GM12878 (cell line): ENCODE data around the gene TTC31. TPM values are rescaled to one million over a fixed set of nuclear protein-coding genes. Genes with fewer than 3 reads are reported as not detected.

Source experiments
- EP300 ChIP-seq, 2 experiments: fragments of 150-350 bp in 1 of 2; IDR thresholded peaks; 2 replicates each; pipeline ENCODE4 v1.6.1; 2011 to 2012; ENCODE audit warnings: low read depth in 2 of 2, low read length in 2 of 2, borderline replicate concordance in 1 of 2, improper control_type of control experiment in 1 of 2, inconsistent platforms in 1 of 2; ENCODE audit not compliant: control insufficient read depth in 1 of 2
- FOS ChIP-seq: IDR thresholded peaks from 3 replicates; pipeline ENCODE4 v1.6.1; 2011; ENCODE audit warnings: borderline replicate concordance; ENCODE audit not compliant: insufficient read length; ENCODE audit errors: extremely low read depth
- HDGF ChIP-seq: fragments of 450-650 bp; IDR thresholded peaks from 2 replicates; pipeline ENCODE4 v1.6.1; 2016; ENCODE audit warnings: antibody characterized with exemption
- IKZF1 ChIP-seq: fragments of 450-650 bp; conservative IDR thresholded peaks from 2 replicates; pipeline ENCODE4 v1.6.1; 2017; ENCODE audit warnings: antibody characterized with exemption, mild to moderate bottlenecking
- NFYA ChIP-seq: IDR thresholded peaks from 2 replicates; pipeline ENCODE4 v1.6.1; 2011; ENCODE audit warnings: low read depth, mild to moderate bottlenecking, low read length, improper control_type of control experiment, borderline replicate concordance
- RELB ChIP-seq: fragments of 450-650 bp; IDR thresholded peaks from 2 replicates; pipeline ENCODE4 v1.6.1; 2017; ENCODE audit warnings: low read depth, mild to moderate bottlenecking, moderate library complexity
- SMAD5 ChIP-seq: IDR thresholded peaks from 2 replicates; pipeline ENCODE4 v1.6.1; 2016; ENCODE audit warnings: antibody characterized with exemption, low read depth
- SREBF1 ChIP-seq: IDR thresholded peaks from 2 replicates; pipeline ENCODE4 v1.6.1; 2012; ENCODE audit warnings: mild to moderate bottlenecking, low read length
- SRF ChIP-seq, 2 experiments: IDR thresholded peaks; 2 replicates each; pipeline ENCODE4 v1.6.1; 2011; ENCODE audit warnings: low read depth in 2 of 2, low read length in 2 of 2, mild to moderate bottlenecking in 1 of 2, moderate library complexity in 1 of 2
- TAF1 ChIP-seq: IDR thresholded peaks from 2 replicates; pipeline ENCODE4 v1.6.1; 2011; ENCODE audit warnings: mild to moderate bottlenecking, low read depth, low read length, borderline replicate concordance
- ZNF207 ChIP-seq: fragments of 450-650 bp; IDR thresholded peaks from 2 replicates; pipeline ENCODE4 v1.6.1; 2014; ENCODE audit warnings: antibody characterized with exemption, mild to moderate bottlenecking, borderline replicate concordance
- ZNF384 ChIP-seq: IDR thresholded peaks from 2 replicates; pipeline ENCODE4 v1.6.1; 2012; ENCODE audit warnings: low read depth, mild to moderate bottlenecking, low read length, improper control_type of control experiment, borderline replicate concordance
- ZSCAN29 ChIP-seq: fragments of 450-650 bp; IDR thresholded peaks from 2 replicates; pipeline ENCODE4 v1.6.1; 2017; ENCODE audit warnings: mild to moderate bottlenecking, moderate library complexity
- polyA plus RNA-seq, 11 experiments: library from polyadenylated mRNA; depleted of rRNA in 4 of 11; unstranded in 6 of 11; stranded (reverse) in 5 of 11; fragments of >200 nt; fragmentation: Nextera tagmentation in 4 of 11; fragmentation: Illumina TruSeq in 1 of 11; extraction: Ambion mirVana in 4 of 11; extraction: Trizol in 1 of 11; gene quantifications; 1 replicate in 1 of 11; 2 replicates in 10 of 11; pipeline versions ENCODE4 v1.2.1 to v1.2.3, GENCODE V29; 2011 to 2016; ENCODE audit warnings: inconsistent platforms in 2 of 11, missing spikeins in 2 of 11, low read depth in 1 of 11
- total RNA-seq, 4 experiments: library from RNA; depleted of rRNA in 3 of 4; stranded (reverse); fragments of >200 nt in 3 of 4; fragmentation: Illumina TruSeq in 1 of 4; extraction: Trizol in 1 of 4; gene quantifications; 2 replicates each; pipeline versions ENCODE4 v1.2.1 to v1.2.3, GENCODE V29; 2013 to 2021
- TF ChIP-seq, protein P1 (sequence below): fragments of 450-650 bp; IDR thresholded peaks from 2 replicates; pipeline ENCODE4 v1.6.1; 2017; ENCODE audit warnings: antibody characterized with exemption, mild to moderate bottlenecking, moderate library complexity

Gene TTC31
- total and polyA plus RNA-seq, 10 of the 15 experiments (the other 5 are each of a cell fraction or from before 2014, with no cell fraction given), result 6.5 to 34.9 (median 25.9) TPM

DNA sequence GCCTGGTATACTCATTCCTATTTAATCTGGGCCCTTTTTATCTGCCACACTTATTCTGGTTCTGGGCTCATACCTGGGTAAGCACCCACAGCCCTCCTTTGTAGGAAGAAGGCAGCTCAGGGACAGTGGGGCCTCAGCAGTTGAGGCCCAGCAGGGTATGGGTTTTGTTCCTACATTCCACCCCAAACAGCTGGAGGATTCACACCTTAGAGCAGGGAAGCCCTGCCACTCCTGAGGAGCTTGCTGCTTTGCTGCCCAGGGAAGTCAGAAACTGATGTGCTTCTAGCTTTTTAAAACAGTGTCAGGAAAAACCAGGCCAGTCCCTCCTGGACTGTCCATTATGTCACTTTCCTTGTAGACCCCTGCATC lies 17.7 kb downstream of the TTC31 start (continued):
- TF ChIP-seq FOS (no peak), NFYA (no peak), IKZF1 (no peak), SREBF1 (no peak), RELB (no peak), SMAD5 (no peak), EP300 (IDR thresholded peaks at IDR 0.05; ENCODE audit: borderline replicate concordance in 1 of 2, control insufficient read depth in 1 of 2, low read depth in 2 of 2, low read length in 2 of 2) (no peak), ZNF384 (no peak), SRF (IDR thresholded peaks at IDR 0.05; ENCODE audit: low read depth in 2 of 2, low read length in 2 of 2) (no peak), ZSCAN29 (no peak), HDGF (no peak), ZNF207 (no peak), TAF1 (no peak)
- TF ChIP-seq, protein P1, sequence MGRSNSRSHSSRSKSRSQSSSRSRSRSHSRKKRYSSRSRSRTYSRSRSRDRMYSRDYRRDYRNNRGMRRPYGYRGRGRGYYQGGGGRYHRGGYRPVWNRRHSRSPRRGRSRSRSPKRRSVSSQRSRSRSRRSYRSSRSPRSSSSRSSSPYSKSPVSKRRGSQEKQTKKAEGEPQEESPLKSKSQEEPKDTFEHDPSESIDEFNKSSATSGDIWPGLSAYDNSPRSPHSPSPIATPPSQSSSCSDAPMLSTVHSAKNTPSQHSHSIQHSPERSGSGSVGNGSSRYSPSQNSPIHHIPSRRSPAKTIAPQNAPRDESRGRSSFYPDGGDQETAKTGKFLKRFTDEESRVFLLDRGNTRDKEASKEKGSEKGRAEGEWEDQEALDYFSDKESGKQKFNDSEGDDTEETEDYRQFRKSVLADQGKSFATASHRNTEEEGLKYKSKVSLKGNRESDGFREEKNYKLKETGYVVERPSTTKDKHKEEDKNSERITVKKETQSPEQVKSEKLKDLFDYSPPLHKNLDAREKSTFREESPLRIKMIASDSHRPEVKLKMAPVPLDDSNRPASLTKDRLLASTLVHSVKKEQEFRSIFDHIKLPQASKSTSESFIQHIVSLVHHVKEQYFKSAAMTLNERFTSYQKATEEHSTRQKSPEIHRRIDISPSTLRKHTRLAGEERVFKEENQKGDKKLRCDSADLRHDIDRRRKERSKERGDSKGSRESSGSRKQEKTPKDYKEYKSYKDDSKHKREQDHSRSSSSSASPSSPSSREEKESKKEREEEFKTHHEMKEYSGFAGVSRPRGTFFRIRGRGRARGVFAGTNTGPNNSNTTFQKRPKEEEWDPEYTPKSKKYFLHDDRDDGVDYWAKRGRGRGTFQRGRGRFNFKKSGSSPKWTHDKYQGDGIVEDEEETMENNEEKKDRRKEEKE, result no peak
